Measurements from ENCODE around the gene ANKRD36. TPM values are rescaled to one million over a fixed set of nuclear protein-coding genes. Genes with fewer than 3 reads are reported as not detected.
"Not testable (repeated sequence)": the region's sequence is repeated elsewhere in the genome, so short reads cannot be mapped to it uniquely, and the experiment has no call there.

ANKRD36 gene
- total RNA-seq, 1 donor from 2014 or later: 36.2 TPM

- H3K4me3 Mint-ChIP-seq: no peak overlapping the region
- H3K36me3 Mint-ChIP-seq (ENCODE audit: low read depth): peaks cover 12% of the 10 kb centered on the region
- no peaks in the 10 kb centered on the region for H3K4me1 Mint-ChIP-seq
- H3K27ac Mint-ChIP-seq (ENCODE audit: unreplicated experiment): no peak overlapping the region
- no peak for DNase-seq (ENCODE audit: low read depth, low spot score)
- no peaks in the 10 kb centered on the region for H3K9me3 Mint-ChIP-seq
- no peaks in the 10 kb centered on the region for H3K27me3 Mint-ChIP-seq (ENCODE audit: low read depth)
- TF ChIP-seq CTCF (conservative IDR thresholded peaks at IDR 0.05): no peak
Observed at GRCh38 chr2:97210325-97210724, 97.4 kb downstream of the ANKRD36 start.

- not testable (repeated sequence) for H3K27me3 Mint-ChIP-seq (ENCODE audit: low read depth); H3K4me3 Mint-ChIP-seq; H3K27ac Mint-ChIP-seq (ENCODE audit: unreplicated experiment); H3K9me3 Mint-ChIP-seq; DNase-seq (ENCODE audit: low read depth, low spot score); H3K36me3 Mint-ChIP-seq (ENCODE audit: low read depth); H3K4me1 Mint-ChIP-seq
Observed at GRCh38 chr2:97215025-97215424, 102.1 kb downstream of the ANKRD36 start.

GRCh38 chr2:97230848-97231585 is 118.1 kb downstream of the ANKRD36 start:
- not testable (repeated sequence) for H3K4me1 Mint-ChIP-seq; H3K27ac Mint-ChIP-seq (ENCODE audit: unreplicated experiment); H3K9me3 Mint-ChIP-seq

GRCh38 chr2:97232981-97233380 is 120.0 kb downstream of the ANKRD36 start:
- H3K4me3 Mint-ChIP-seq; H3K9me3 Mint-ChIP-seq; H3K4me1 Mint-ChIP-seq; H3K27me3 Mint-ChIP-seq (ENCODE audit: low read depth); DNase-seq (ENCODE audit: low read depth, low spot score); H3K27ac Mint-ChIP-seq (ENCODE audit: unreplicated experiment): not testable (repeated sequence)
- H3K36me3 Mint-ChIP-seq (ENCODE audit: low read depth): peaks cover 10% of the 10 kb centered on the region

More at GRCh38 chr2:97230848-97231585, 118.1 kb downstream of the ANKRD36 start:
- DNase-seq (ENCODE audit: low read depth, low spot score); H3K4me3 Mint-ChIP-seq; H3K27me3 Mint-ChIP-seq (ENCODE audit: low read depth): not testable (repeated sequence)
- peaks cover 25% of the 10 kb centered on the region for H3K36me3 Mint-ChIP-seq (ENCODE audit: low read depth)

- H3K36me3 Mint-ChIP-seq (ENCODE audit: low read depth); H3K27me3 Mint-ChIP-seq (ENCODE audit: low read depth); H3K9me3 Mint-ChIP-seq; H3K27ac Mint-ChIP-seq (ENCODE audit: unreplicated experiment); H3K4me3 Mint-ChIP-seq; H3K4me1 Mint-ChIP-seq; DNase-seq (ENCODE audit: low read depth, low spot score): not testable (repeated sequence)
Observed at GRCh38 chr2:97233660-97234295, 120.8 kb downstream of the ANKRD36 start.

GRCh38 chr2:97261192-97261591 is 148.2 kb downstream of the ANKRD36 start:
- H3K27ac Mint-ChIP-seq (ENCODE audit: unreplicated experiment); H3K36me3 Mint-ChIP-seq (ENCODE audit: low read depth); H3K9me3 Mint-ChIP-seq; H3K27me3 Mint-ChIP-seq (ENCODE audit: low read depth); H3K4me3 Mint-ChIP-seq; DNase-seq (ENCODE audit: low read depth, low spot score); H3K4me1 Mint-ChIP-seq: not testable (repeated sequence)

- not testable (repeated sequence) for H3K9me3 Mint-ChIP-seq; H3K27me3 Mint-ChIP-seq (ENCODE audit: low read depth); H3K36me3 Mint-ChIP-seq (ENCODE audit: low read depth); H3K27ac Mint-ChIP-seq (ENCODE audit: unreplicated experiment); H3K4me1 Mint-ChIP-seq; DNase-seq (ENCODE audit: low read depth, low spot score); H3K4me3 Mint-ChIP-seq
Observed at GRCh38 chr2:97266449-97266848, 153.5 kb downstream of the ANKRD36 start.

- H3K36me3 Mint-ChIP-seq (ENCODE audit: low read depth): peaks cover 7% of the 10 kb centered on the region
- H3K4me3 Mint-ChIP-seq: no peak overlapping the region
- TF ChIP-seq CTCF (conservative IDR thresholded peaks at IDR 0.05): no peak
- H3K4me1 Mint-ChIP-seq: no peaks in the 10 kb centered on the region
- no peaks in the 10 kb centered on the region for H3K27me3 Mint-ChIP-seq (ENCODE audit: low read depth)
- no peak overlapping the region for H3K27ac Mint-ChIP-seq (ENCODE audit: unreplicated experiment)
- no peaks in the 10 kb centered on the region for H3K9me3 Mint-ChIP-seq
- no peak for DNase-seq (ENCODE audit: low read depth, low spot score)
Observed at GRCh38 chr2:97267411-97268074, 154.6 kb downstream of the ANKRD36 start.

- H3K27me3 Mint-ChIP-seq (ENCODE audit: low read depth); DNase-seq (ENCODE audit: low read depth, low spot score); H3K36me3 Mint-ChIP-seq (ENCODE audit: low read depth); H3K27ac Mint-ChIP-seq (ENCODE audit: unreplicated experiment); H3K9me3 Mint-ChIP-seq; H3K4me1 Mint-ChIP-seq; H3K4me3 Mint-ChIP-seq: not testable (repeated sequence)
Observed at GRCh38 chr2:97268075-97268591, 155.2 kb downstream of the ANKRD36 start.

- H3K4me3 Mint-ChIP-seq; H3K36me3 Mint-ChIP-seq (ENCODE audit: low read depth); H3K4me1 Mint-ChIP-seq; H3K9me3 Mint-ChIP-seq; H3K27me3 Mint-ChIP-seq (ENCODE audit: low read depth); H3K27ac Mint-ChIP-seq (ENCODE audit: unreplicated experiment); DNase-seq (ENCODE audit: low read depth, low spot score): not testable (repeated sequence)
Observed at GRCh38 chr2:97276232-97276798, 163.4 kb downstream of the ANKRD36 start.

- not testable (repeated sequence) for H3K9me3 Mint-ChIP-seq; DNase-seq (ENCODE audit: low read depth, low spot score); H3K27me3 Mint-ChIP-seq (ENCODE audit: low read depth); H3K4me1 Mint-ChIP-seq; H3K27ac Mint-ChIP-seq (ENCODE audit: unreplicated experiment); H3K4me3 Mint-ChIP-seq; H3K36me3 Mint-ChIP-seq (ENCODE audit: low read depth)
Observed at GRCh38 chr2:97285187-97285586, 172.2 kb downstream of the ANKRD36 start.
